Measurements from ENCODE around the gene ERICH4. TPM values are rescaled to one million over a fixed set of nuclear protein-coding genes. Genes with fewer than 3 reads are reported as not detected.

The ERICH4 gene
- total and polyA plus RNA-seq, 7 donors = not detected

DNA sequence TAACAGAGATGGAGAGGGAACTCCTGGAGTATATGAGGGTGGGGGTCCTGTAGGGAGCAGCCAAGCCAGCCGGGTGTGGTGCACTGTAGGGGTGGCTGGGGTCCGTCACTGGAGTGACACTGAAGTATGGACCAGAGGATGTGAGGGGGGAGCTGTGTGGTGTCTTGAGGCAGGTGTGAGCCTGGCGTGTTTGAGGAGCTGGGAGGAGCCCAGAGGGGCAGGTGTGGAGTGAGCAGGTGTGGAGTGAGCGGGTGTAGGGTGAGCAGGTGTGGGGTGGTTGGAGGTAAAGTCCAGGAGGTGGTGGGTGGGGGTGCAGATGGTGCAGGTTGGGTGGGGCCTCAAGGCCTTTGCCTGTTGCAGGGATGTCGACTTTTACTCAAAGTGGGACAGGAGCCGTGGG is 21.6 kb upstream of the ERICH4 start:
- Histone ChIP-seq H3K4me1 (peaks cover 0 to 17% (median 11%) of the 10 kb centered on the region in 4 donors), H3K36me3 (peaks cover 33 to 93% (median 40%) of the 10 kb centered on the region in 4 donors), H3K4me3 (no peak overlapping the region), H3K27me3 (no peaks in the 10 kb centered on the region), H3K9me3 (no peaks in the 10 kb centered on the region), H3K27ac (no peak overlapping the region)
- no peak for TF ChIP-seq POLR2A (IDR thresholded peaks at IDR 0.05)
- TF ChIP-seq POLR2AphosphoS5 (IDR thresholded peaks at IDR 0.05) = no peak
- TF ChIP-seq EP300 (IDR thresholded peaks at IDR 0.05) = no peak
- TF ChIP-seq, protein P1, sequence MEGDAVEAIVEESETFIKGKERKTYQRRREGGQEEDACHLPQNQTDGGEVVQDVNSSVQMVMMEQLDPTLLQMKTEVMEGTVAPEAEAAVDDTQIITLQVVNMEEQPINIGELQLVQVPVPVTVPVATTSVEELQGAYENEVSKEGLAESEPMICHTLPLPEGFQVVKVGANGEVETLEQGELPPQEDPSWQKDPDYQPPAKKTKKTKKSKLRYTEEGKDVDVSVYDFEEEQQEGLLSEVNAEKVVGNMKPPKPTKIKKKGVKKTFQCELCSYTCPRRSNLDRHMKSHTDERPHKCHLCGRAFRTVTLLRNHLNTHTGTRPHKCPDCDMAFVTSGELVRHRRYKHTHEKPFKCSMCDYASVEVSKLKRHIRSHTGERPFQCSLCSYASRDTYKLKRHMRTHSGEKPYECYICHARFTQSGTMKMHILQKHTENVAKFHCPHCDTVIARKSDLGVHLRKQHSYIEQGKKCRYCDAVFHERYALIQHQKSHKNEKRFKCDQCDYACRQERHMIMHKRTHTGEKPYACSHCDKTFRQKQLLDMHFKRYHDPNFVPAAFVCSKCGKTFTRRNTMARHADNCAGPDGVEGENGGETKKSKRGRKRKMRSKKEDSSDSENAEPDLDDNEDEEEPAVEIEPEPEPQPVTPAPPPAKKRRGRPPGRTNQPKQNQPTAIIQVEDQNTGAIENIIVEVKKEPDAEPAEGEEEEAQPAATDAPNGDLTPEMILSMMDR (IDR thresholded peaks at IDR 0.05) = no peak
- no peak for DNase-seq
- intact Hi-C loops (cut with DNase I) = no loop called here
- WGBS, 2 donors = 13 to 70% methylated on average over 6 of the region's 6 CpGs

DNA sequence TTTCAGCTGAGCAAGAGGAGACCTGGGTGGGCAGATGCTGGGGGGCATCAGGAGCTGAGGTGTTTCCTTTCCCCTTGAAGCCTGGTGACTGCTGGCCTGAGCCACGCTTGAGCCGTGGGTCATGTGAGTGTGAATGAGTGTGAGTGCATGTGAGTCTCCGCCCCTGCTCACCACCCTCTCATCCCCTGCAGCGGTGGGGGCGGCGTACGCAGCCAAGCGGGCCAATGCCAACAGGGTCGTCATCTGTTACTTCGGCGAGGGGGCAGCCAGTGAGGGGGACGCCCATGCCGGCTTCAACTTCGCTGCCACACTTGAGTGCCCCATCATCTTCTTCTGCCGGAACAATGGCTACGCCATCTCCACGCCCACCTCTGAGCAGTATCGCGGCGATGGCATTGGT is 21.0 kb upstream of the ERICH4 start:
- DNase-seq = no peak
- 96% methylated on average over 20 of the region's 20 CpGs for WGBS, 2 donors
- no peak overlapping the region for H3K27ac ChIP-seq
- no peak overlapping the region for H3K4me3 ChIP-seq
- no peaks in the 10 kb centered on the region for H3K9me3 ChIP-seq
- H3K4me1 ChIP-seq = peaks cover 0 to 24% (median 18%) of the 10 kb centered on the region in 4 donors
- TF ChIP-seq POLR2A (IDR thresholded peaks at IDR 0.05) (no peak), EP300 (IDR thresholded peaks at IDR 0.05) (no peak), POLR2AphosphoS5 (IDR thresholded peaks at IDR 0.05) (no peak)
- TF ChIP-seq, protein P1 (IDR thresholded peaks at IDR 0.05) = no peak
- intact Hi-C loops (cut with DNase I) = no loop called here
- no peaks in the 10 kb centered on the region for H3K27me3 ChIP-seq
- H3K36me3 ChIP-seq = peaks cover 28 to 87% (median 38%) of the 10 kb centered on the region in 4 donors

DNA sequence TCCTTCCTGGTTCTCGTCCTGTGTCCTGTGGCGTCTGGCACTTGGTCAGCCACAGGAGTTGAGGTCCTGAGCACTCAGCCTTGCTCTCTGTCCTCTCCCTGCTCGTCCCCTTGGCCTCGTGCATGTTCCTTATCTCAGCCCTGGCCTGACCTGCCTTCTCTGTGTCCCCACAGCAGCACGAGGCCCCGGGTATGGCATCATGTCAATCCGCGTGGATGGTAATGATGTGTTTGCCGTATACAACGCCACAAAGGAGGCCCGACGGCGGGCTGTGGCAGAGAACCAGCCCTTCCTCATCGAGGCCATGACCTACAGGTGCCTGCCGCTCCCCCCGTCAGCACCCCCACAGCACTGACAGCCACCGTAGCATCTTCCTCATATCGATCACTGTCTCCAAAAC is 20.5 kb upstream of the ERICH4 start:
- intact Hi-C loops (cut with DNase I) = no loop called here
- 88 to 89% methylated on average over 18 of the region's 18 CpGs for WGBS, 2 donors
- H3K4me1 ChIP-seq = peaks cover 0 to 26% (median 20%) of the 10 kb centered on the region in 4 donors
- H3K27ac ChIP-seq = no peak overlapping the region
- TF ChIP-seq EP300 (IDR thresholded peaks at IDR 0.05) = no peak
- no peak for TF ChIP-seq POLR2A (IDR thresholded peaks at IDR 0.05)
- TF ChIP-seq POLR2AphosphoS5 (IDR thresholded peaks at IDR 0.05) = no peak
- TF ChIP-seq, protein P1 (IDR thresholded peaks at IDR 0.05) = no peak
- DNase-seq = no peak
- peaks cover 28 to 82% (median 36%) of the 10 kb centered on the region in 4 donors for H3K36me3 ChIP-seq
- no peaks in the 10 kb centered on the region for H3K27me3 ChIP-seq
- no peaks in the 10 kb centered on the region for H3K9me3 ChIP-seq
- H3K4me3 ChIP-seq = no peak overlapping the region

DNA sequence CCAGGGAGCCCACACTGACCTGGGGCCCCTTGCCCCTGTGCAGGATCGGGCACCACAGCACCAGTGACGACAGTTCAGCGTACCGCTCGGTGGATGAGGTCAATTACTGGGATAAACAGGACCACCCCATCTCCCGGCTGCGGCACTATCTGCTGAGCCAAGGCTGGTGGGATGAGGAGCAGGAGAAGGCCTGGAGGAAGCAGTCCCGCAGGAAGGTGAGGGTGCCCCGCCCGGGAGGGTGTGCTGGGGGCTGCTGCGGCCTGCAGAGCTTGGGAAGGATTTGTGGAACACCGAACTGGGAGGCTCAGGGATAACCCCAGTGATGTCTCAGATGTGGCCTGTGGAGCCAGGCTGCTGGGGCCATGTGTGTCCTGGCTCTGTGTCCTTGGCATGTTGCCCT is 20.0 kb upstream of the ERICH4 start:
- Histone ChIP-seq H3K4me1 (peaks cover 0 to 31% (median 25%) of the 10 kb centered on the region in 4 donors), H3K36me3 (peaks cover 28 to 78% (median 35%) of the 10 kb centered on the region in 4 donors), H3K27me3 (no peaks in the 10 kb centered on the region), H3K9me3 (no peaks in the 10 kb centered on the region), H3K4me3 (no peak overlapping the region), H3K27ac (no peak overlapping the region)
- intact Hi-C loops (cut with DNase I) = no loop called here
- WGBS, 2 donors = 91 to 95% methylated on average over 12 of the region's 12 CpGs
- no peak for TF ChIP-seq POLR2A (IDR thresholded peaks at IDR 0.05)
- TF ChIP-seq, protein P1 (IDR thresholded peaks at IDR 0.05) = no peak
- TF ChIP-seq POLR2AphosphoS5 (IDR thresholded peaks at IDR 0.05) = no peak
- no peak for TF ChIP-seq EP300 (IDR thresholded peaks at IDR 0.05)
- DNase-seq = no peak
